Pons (tissue), 1 donor: Measurements from ENCODE around the gene DCDC2.
"Not testable (repeated sequence)": the region's sequence is repeated elsewhere in the genome, so short reads cannot be mapped to it uniquely, and the experiment has no call there.

Source experiments
- DNase-seq: peaks from one replicate; pipeline ENCODE4 v3.0.0-alpha.2; 2016; ENCODE audit warnings: low spot score

Gene DCDC2

GRCh38 chr6:24223115-24223919 lies 134.5 kb downstream of the DCDC2 start:
- DNase-seq, result no peak

DNA sequence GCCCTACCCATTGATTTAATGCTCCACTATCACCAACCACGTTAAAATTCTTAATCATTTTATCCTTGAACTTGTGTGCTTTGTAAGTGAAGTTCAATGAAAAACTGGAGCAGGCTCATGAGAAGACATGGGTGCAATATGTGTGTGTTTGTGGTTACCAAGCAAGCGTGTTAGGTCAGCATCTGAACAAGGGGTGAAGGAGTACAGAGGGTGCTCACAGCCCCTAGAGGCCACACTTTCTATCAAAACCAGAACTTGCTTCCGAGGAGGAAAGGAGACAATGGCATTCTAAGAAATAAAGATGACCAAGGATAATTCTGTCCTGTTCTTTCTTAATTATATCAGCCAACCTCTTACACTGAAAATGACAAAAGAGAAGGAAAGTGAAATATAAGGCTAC lies 138.2 kb downstream of the DCDC2 start:
- DNase-seq, result no peak

DNA sequence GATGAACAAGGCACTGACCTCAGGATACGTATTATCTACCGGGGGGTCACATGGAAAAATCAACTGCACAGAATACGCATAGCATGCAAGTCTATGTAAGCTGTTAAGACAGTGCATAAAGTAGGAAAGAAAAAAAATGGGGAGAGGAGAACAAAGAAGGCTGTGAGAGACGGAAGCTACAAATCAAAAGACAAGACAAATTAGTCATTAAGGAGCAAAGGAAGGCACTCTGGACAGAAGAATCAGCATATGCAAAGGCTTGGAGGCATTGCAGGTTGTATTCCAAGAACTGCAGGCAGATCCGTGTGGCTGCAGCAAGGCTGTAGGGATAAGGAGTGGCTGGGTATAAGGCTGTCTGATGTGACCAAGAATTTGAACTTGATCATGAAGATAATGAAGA lies 142.9 kb downstream of the DCDC2 start:
- DNase-seq, result no peak

- no peak for DNase-seq
These were observed 150.4 kb downstream of the DCDC2 start for GRCh38 chr6:24207413-24207812.

DNA sequence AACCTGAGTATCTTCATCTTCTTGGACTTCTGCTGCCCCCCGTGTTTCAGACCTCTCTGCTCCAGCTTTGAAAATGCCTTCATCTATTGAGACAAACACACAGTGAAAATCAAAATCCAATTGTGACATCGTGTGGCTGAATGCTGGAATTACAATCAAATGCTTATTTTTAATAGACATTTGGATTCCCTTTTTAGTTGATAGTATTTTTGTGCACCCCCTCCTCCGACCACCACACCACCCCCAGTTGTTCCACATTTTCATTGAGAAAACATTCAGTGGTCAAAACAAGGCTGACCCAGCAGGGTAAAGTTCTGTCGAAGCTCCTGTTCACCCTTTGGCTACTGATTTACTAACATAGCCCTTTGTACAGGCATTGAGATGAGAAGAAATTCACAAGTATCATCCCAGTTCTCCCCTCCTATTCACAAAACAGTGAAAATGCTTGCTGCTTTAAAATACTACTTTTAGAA lies 152.8 kb downstream of the DCDC2 start:
- peak; percentile 51 for DNase-seq

DNA sequence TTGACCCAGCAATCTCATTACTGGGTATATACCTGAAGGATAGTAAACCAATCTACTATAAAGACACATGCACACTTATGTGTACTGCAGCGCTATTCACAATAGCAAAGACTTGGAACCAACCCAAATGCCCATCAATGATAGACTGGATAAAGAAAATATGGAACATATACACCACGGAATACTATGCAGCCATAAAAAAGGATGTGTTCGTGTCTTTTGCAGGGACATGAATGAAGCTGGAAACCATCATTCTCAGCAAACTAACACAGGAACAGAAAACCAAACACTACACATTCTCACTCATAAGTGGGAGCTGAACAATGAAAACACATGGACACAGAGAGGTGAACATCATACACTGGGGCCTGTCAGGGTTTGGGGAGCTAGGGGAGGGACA lies 153.7 kb downstream of the DCDC2 start:
- not testable (repeated sequence) for DNase-seq

DNA sequence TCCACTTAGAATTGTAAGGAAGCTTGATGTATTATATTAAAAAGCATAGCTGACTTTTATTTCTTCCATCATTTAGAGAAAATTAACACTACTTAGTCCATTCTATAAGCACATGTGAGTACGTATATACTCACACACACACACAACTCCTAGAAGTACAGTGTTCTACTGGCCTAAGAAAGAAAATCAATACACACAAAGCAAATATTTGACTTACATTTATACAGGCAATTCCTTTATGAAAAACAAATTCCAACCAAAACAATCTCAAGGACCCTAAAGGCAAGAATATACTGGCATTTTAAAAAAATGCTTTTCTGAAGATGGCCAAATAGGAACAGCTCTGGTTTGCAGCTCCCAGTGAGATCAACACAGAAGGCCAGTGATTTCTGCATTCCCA lies 160.0 kb downstream of the DCDC2 start:
- no peak for DNase-seq

- DNase-seq, result no peak
These were observed 161.8 kb downstream of the DCDC2 start for GRCh38 chr6:24195836-24196597.

GRCh38 chr6:24194978-24195700 lies 162.7 kb downstream of the DCDC2 start:
- no peak for DNase-seq

DNA sequence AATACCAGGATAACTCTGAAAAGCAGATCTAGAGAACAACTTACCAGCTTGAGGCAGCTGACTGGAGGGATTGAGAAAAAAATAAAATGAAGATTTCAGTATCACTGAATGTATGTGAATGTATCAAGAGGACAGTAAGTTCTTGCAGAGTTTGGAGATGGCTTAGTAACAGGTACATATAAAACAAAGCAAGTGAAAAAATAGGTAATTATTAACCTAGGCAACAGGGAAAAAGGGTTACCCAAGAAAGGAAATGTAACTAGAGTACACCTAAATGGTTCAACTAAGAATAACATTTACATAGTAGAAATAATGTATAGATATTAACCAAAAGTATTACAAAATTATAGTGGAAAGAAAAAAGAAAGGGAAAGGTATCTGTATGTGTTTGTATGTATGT lies 164.5 kb downstream of the DCDC2 start:
- no peak for DNase-seq

- no peak for DNase-seq
These were observed 166.5 kb downstream of the DCDC2 start for GRCh38 chr6:24191346-24191745.

- no peak for DNase-seq
These were observed 169.2 kb downstream of the DCDC2 start for GRCh38 chr6:24188578-24189080.

DNA sequence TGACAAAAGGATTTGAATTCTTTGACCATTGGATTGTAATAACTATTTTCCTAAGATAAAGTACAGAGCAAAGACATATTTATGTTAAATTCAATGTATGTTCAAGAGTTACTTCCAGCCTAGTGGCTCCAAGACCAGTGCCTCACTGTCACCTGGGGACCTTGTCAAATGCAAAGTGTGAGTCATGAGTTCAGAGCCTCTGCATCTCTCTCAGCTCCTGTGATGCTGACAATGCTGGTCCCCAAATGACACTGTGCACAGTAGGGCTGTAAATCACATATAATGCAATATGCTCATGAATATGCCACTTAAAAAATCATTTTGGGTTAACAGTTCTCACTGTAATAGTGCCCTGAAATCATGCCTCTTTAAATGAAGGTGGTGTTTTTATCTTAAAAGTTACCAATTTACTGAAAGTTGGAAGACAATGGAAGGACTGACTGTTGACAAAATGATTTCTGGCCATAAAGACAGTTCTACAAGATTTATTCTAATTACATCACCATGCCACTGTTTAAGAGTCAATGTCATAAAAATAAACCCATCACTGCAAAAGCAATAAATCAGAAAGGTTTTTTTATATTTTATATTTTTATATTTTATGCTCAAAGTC lies 169.8 kb downstream of the DCDC2 start:
- no peak for DNase-seq

GRCh38 chr6:24186349-24186748 lies 171.5 kb downstream of the DCDC2 start:
- DNase-seq, result no peak

DNA sequence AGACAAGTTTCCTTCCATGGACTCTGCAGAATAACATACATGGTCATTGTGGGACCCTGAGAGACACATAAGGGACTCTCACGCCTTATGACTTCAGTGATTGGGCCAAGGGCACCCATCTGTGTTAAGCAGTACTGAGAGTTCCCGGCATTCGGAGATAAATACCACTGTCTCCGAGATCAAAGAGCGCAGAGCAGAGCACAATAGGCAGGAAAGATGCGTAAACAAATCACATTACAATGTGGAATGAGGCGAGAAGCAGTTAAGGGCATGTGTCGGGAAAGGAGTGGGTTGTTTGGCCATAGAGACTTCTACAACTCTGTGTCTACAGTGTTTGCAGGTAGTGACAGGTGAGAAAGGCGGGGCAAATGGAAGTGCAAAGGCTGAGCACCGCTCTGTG lies 174.3 kb downstream of the DCDC2 start:
- DNase-seq, result no peak

DNA sequence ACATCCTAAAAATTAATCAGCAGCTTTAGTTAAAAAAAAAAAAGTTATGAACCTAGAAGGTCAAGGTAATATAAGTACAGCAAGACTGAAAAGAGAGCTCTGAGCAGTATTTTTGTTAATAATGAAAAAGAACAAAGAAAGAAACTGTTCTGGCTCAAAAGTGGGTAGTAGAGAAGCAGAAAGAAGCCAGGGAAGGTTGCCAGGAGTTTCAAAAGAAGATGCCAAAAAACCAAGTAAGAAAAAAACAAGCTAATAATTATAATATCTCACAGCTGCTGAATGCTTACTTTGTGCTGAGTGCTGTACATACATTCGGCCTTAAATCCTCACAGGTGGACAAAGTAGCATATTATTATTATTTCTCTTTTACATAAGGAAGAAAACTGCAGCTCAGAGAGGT lies 200.0 kb downstream of the DCDC2 start:
- DNase-seq, result no peak

DNA sequence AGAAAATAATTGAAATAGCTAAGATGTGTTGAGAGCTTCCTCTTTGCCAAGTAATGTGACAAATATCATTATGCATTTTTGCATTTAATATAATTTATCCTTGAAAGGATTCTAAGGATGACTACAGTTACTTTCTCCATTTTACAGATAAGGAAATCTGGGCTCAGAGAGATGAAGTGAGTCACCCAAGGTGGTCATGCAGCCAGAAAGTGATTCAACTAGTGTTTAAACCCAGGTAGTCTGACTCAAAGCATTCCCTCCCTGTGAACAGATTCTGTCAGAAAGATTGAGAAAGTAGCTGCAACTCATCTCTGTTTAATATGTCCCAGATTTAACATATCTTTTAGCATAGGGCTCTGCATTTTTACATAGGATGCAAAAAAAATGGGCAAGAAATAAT lies 203.7 kb downstream of the DCDC2 start:
- no peak for DNase-seq

- no peak for DNase-seq
These were observed 205.8 kb downstream of the DCDC2 start for GRCh38 chr6:24152014-24152413.

DNA sequence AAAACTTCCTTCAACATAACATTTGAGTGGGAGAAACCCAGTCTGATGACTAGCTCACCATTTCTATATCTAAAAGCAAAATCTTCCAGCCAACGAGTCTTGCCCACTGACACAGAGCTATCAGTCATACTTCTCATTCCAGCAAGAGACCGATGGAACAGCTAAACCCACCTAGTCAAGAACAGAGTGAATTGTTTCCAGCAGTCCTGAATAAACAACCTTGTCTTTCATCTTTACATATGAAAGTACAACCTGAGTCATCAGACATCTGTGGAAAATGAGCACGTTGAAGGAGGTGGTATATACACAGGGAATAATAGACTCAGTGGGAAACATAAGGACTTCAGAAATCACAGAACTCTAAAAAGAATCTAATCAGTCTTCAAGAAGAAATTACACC lies 208.0 kb downstream of the DCDC2 start:
- no peak for DNase-seq

DNA sequence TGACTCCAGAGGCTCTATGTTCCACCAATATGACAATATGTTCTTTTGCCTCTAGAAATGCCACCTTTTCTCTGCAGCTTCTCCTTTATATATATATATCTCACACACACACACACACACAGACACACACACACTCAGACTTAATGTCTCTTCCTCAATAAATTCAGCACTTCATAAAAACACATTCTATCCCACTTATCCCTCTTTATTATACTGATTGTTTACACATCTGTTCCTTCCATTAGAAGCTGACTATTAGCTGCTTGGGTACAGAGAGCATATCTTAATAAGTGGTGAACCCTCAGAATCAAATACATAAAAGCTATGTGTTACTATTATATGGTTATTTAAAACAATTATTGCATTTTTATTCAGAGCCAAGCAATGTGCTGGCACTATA lies 208.6 kb downstream of the DCDC2 start:
- no peak for DNase-seq

DNA sequence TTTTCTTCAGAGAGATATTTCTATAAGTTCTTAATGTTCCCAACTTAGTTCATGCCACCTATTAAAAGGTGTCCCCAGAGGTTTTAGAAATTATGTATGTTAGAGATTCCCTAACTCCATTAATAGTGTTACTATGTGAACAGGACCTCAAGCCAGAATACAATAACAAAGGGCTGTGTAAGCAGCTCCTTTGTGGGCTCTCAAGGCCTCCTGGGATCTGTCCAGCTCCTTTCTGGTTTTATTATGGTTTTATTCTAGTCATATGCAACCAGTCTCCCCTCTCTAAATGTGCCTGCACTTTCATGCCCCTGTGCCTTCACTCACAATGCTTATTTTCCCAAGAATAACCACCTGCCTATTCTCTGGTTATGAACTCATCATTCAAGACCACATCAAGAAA lies 209.2 kb downstream of the DCDC2 start:
- no peak for DNase-seq

- DNase-seq, result no peak
These were observed 209.7 kb downstream of the DCDC2 start for GRCh38 chr6:24148154-24148570.
